Fibroblast of lung (primary cell): ENCODE measurements around the gene SNHG17.

Source experiments
- CTCF ChIP-seq, 2 donors: IDR thresholded peaks in 1 of 2; conservative IDR thresholded peaks in 1 of 2; 1 replicate in 1 of 2; 2 replicates in 1 of 2; pipeline ENCODE4 v1.5.1; 2011 to 2012; ENCODE audit warnings: low read length in 2 of 2, control low read depth in 1 of 2, inconsistent platforms in 1 of 2, low read depth in 1 of 2, mild to moderate bottlenecking in 1 of 2
- EZH2 ChIP-seq: IDR thresholded peaks from 2 replicates; pipeline ENCODE4 v1.5.1; 2012; ENCODE audit warnings: low read length, control low read depth, mild to moderate bottlenecking; ENCODE audit errors: missing control alignments

- TF ChIP-seq CTCF (conservative IDR thresholded peaks at IDR 0.05 in 1 of 2, IDR thresholded peaks at IDR 0.05 in 1 of 2; ENCODE audit: low read depth in 1 of 2, low read length in 2 of 2) (no peak), EZH2 (no peak)
Observed at GRCh38 chr20:38429301-38429700, 5.8 kb downstream of the SNHG17 start.
